Mucosa of gallbladder (tissue), 1 donor: Measurements from ENCODE around the gene HIC2. TPM values are rescaled to one million over a fixed set of nuclear protein-coding genes. Genes with fewer than 3 reads are reported as not detected.
"Not testable (repeated sequence)": the region's sequence is repeated elsewhere in the genome, so short reads cannot be mapped to it uniquely, and the experiment has no call there.

Source experiments
- DNase-seq: peaks from one replicate; pipeline ENCODE4 v3.0.0-alpha.2; 2020; ENCODE audit warnings: low spot score
- total RNA-seq: library from RNA; stranded (reverse); gene quantifications from one replicate; pipeline ENCODE4 v1.2.1, GENCODE V29; 2021
- donor health status: DM: no; HTN: no; CAD: no.

HIC2 gene
- total RNA-seq, 1 donor from 2014 or later, result 4.5 TPM

DNA sequence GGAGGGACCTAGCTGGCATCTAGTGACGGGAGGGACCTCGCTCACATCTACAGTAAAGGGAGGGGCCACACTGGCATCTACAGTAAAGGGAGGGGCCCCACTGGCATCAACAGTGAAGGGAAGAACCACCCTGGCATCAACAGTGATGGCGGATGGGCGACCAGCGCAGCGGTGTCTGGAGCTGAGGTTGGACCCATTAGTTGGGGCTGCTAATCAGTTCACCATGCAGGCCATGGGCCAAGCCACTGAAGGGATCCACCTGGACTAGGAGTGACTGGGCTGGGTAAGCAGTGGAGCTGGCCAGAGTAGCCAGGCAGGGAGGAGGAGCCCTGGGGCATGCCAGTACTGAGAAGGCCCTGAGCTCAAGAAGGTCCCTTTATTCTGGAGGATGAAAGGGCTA lies 73.4 kb downstream of the HIC2 start:
- not testable (repeated sequence) for DNase-seq

DNA sequence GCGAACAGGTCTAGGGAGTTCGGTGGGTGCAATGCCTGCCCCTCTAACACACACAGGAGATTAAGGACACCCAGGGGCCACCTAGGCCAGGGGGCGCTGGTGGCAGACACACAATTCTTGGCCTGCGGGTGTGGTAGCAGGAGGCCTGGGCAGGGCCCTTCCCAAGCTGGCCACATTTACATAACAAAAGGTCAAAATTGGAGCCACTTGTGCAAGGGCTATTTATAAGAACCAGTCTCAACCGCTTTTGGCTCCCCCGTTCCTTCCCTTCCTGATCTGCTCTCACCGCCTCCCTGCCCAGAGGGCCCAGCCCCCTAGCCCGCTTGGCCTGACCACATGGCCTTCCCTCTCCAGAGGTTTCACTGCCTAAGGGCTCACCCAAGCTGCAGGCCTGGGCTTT lies 75.1 kb downstream of the HIC2 start:
- DNase-seq, result not testable (repeated sequence)

DNA sequence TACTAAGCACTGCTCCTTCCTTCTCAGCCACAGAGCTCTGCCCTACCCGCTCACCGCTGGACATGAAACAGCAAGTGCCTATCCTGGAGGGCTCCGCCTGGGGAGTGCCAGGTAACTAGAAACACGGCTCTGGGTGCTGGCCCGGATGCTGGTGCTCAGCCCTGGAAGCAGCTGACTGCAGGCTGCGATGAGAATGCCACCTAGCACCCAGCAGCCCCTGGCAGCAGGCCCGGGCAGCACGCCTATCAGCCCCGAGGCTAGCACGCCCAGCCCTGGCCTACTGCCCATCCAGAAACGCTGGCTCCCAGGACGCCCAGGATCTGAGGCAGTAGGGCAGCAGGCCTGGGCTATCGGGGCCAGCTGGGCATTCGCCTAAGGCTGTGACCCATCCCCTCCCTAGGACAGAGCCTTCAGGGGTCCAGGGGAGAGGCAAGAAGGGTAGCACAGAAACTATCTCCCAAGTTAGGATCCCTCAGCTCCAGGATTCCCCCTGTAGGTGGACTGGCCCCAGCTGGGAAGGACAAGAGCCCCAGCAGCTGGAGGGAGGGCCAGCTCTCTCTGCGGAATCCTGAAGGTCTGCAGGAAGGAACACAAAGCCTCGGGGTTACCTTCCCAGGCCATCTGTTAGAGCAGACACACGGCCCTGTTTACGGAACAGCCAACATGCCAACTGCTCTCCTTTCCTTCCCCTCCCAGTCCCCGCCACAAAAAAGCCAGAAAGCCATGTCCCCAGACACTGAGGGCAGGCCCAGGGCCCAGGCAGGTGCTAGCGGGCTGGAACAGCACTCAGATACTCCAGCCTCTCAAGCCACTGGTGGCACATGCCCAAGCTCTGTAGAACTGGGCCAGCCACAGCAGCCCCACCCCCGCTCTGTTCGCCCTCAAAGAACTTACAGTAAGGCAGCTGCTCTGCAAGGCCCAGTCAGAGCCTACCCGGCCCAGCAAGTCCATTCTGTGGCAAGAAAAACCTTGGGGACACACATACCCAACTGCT lies 76.9 kb downstream of the HIC2 start:
- DNase-seq, result not testable (repeated sequence)

DNA sequence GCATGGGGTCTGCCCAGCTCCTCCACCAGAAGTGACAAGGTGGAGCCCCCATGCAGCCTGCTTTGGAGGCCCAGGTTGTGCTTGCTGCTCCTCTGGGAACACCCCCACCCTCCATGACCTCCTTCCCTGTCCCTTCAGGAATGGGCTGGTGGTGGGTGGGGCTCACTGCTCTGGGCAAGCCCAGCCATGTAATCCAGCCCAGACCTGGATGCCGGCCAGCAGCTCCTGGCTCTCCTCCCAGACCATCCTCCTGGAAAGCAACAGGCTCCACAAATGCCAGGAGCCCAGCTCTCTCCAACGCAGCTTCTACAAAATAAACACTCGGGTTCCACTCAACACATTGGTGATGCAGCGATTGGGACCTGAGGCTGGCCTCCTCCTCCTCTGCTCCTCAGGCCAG lies 80.8 kb downstream of the HIC2 start:
- not testable (repeated sequence) for DNase-seq

- DNase-seq, result not testable (repeated sequence)
Measured at GRCh38 chr22:21498489-21498888, 81.3 kb downstream of the HIC2 start.

DNA sequence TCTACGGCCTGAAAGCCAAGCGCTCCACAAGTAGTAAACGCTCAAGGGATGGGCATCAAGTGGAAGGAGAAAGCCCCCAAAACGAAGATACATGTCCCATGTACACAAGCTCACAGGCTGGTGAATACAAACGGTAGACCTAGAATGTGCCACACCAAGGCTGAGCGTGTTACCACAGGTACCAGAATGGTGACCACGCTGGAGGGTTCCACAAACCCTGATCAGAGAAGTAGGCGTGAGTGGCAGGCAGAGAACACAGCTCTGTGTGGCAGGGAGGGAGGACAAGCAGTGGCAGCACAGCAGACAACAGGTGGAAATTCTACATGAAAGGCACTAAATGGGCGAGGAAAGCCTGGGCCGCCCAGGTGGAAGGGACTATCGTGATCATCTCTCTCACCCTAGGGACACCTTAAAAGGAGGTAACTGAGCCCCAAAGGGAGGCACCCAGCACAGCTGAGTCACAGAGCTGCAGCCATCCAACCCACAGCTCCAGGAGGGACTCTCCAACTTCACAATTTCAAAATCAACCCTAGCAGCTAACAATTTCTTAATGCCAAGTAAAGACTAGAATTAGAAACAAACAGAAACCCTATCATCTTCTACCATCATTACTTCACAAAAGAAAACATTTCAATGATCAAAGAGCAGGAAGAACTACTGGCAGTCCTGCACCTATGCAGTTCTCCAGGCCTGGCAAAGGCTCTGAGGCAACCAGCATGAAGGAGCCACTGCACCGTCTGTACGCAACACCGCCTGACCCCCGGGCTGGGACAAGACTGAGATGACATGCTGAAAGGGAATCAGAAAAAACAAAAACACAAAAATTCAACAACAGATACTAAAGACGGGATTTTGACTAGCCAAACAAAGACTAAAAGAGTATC lies 82.7 kb downstream of the HIC2 start:
- not testable (repeated sequence) for DNase-seq

Other genes starting within 250 kb of the HIC2 start
- 1.0 TPM for gene RIMBP3B, start 33.6 kb upstream of the HIC2 start, total RNA-seq
- gene TMEM191C, start 50.0 kb downstream of the HIC2 start, total RNA-seq, result 2.8 TPM
- 0.26 TPM for gene RIMBP3C, start 134.1 kb downstream of the HIC2 start, total RNA-seq
- gene UBE2L3, start 150.3 kb downstream of the HIC2 start, total RNA-seq, result 55.4 TPM
- gene YDJC, start 212.7 kb downstream of the HIC2 start, total RNA-seq, result 27.4 TPM
- gene CCDC116, start 215.4 kb downstream of the HIC2 start, total RNA-seq, result 0.37 TPM
- 61.4 TPM for gene SDF2L1, start 224.9 kb downstream of the HIC2 start, total RNA-seq
- 46.6 TPM for gene PPIL2, start 248.6 kb downstream of the HIC2 start, total RNA-seq